Superior temporal gyrus (tissue), 1 donor: ENCODE data around the gene ZSWIM6.

ENCODE experiments used
- DNase-seq: peaks from one replicate; pipeline ENCODE4 v3.0.0-alpha.2; 2016; ENCODE audit errors: extremely low spot score

ZSWIM6 gene

GRCh38 chr5:61479850-61480614 lies 148.0 kb downstream of the ZSWIM6 start:
- no peak for DNase-seq

GRCh38 chr5:61482980-61483379 lies 150.9 kb downstream of the ZSWIM6 start:
- DNase-seq, result no peak

GRCh38 chr5:61486476-61486875 lies 154.4 kb downstream of the ZSWIM6 start:
- DNase-seq, result no peak

GRCh38 chr5:61489574-61489973 lies 157.5 kb downstream of the ZSWIM6 start:
- DNase-seq, result no peak

GRCh38 chr5:61491861-61492260 lies 159.8 kb downstream of the ZSWIM6 start:
- DNase-seq, result no peak

- no peak for DNase-seq
These were observed 161.9 kb downstream of the ZSWIM6 start for GRCh38 chr5:61493973-61494372.

- peak; percentile 74 for DNase-seq
These were observed 164.4 kb downstream of the ZSWIM6 start for GRCh38 chr5:61496446-61496845.

GRCh38 chr5:61496860-61497259 lies 164.8 kb downstream of the ZSWIM6 start:
- DNase-seq, result no peak

- no peak for DNase-seq
These were observed 166.1 kb downstream of the ZSWIM6 start for GRCh38 chr5:61498121-61498520.

GRCh38 chr5:61501971-61502370 lies 169.9 kb downstream of the ZSWIM6 start:
- no peak for DNase-seq

- DNase-seq, result no peak
These were observed 172.2 kb downstream of the ZSWIM6 start for GRCh38 chr5:61504143-61504770.

GRCh38 chr5:61505281-61505680 lies 173.2 kb downstream of the ZSWIM6 start:
- DNase-seq, result no peak

GRCh38 chr5:61507232-61507631 lies 175.2 kb downstream of the ZSWIM6 start:
- no peak for DNase-seq

GRCh38 chr5:61516946-61517345 lies 184.9 kb downstream of the ZSWIM6 start:
- DNase-seq, result no peak

- no peak for DNase-seq
These were observed 187.7 kb downstream of the ZSWIM6 start for GRCh38 chr5:61519728-61520277.

- DNase-seq, result no peak
These were observed 191.0 kb downstream of the ZSWIM6 start for GRCh38 chr5:61523073-61523472.

GRCh38 chr5:61523997-61524396 lies 191.9 kb downstream of the ZSWIM6 start:
- DNase-seq, result no peak

- DNase-seq, result no peak
These were observed 193.6 kb downstream of the ZSWIM6 start for GRCh38 chr5:61525512-61526206.

GRCh38 chr5:61526207-61526519 lies 194.1 kb downstream of the ZSWIM6 start:
- no peak for DNase-seq

GRCh38 chr5:61532983-61533382 lies 200.9 kb downstream of the ZSWIM6 start:
- no peak for DNase-seq

GRCh38 chr5:61534481-61535267 lies 202.6 kb downstream of the ZSWIM6 start:
- DNase-seq, result no peak

- DNase-seq, result no peak
These were observed 203.8 kb downstream of the ZSWIM6 start for GRCh38 chr5:61535828-61536227.
